HG03139 (cell line): ENCODE measurements around the gene PNPO.

ENCODE experiments used
- ATAC-seq: cut with Tn5 transposase; IDR thresholded peaks from one replicate; pipeline ENCODE4 v1.9.1; 2021; ENCODE audit not compliant: unreplicated experiment

The PNPO gene

GRCh38 chr17:47995241-47995935, 54.0 kb downstream of the PNPO start:
- no peak for ATAC-seq

GRCh38 chr17:47996201-47996600, 54.8 kb downstream of the PNPO start:
- no peak for ATAC-seq

GRCh38 chr17:47997586-47997985, 56.2 kb downstream of the PNPO start:
- no peak for ATAC-seq

GRCh38 chr17:47998044-47998443, 56.7 kb downstream of the PNPO start:
- no peak for ATAC-seq
